GM12878 (cell line): ENCODE results near the gene NDUFV1. TPM values are rescaled to one million over a fixed set of nuclear protein-coding genes. Genes with fewer than 3 reads are reported as not detected.

ENCODE experiments used
- ATAC-seq: fragments of 200-7000 bp; cut with Tn5 transposase; 3 replicates; pipeline ENCODE4 v1.9.1; 2020; ENCODE audit warnings: mild to moderate bottlenecking, moderate library complexity
- BruUV-seq: library from RNA; stranded (reverse); fragments of 400-500 nt; replicated peaks from 2 replicates; lab custom pipeline; 2021; lab: Mats Ljungman, UMichigan
- CTCF ChIA-PET: fragments of 300-600 bp; sonication (Branson Sonifier 250); formaldehyde crosslinking; extraction: SDS; loops from one replicate; lab custom pipeline; 2021; ENCODE audit warnings: inconsistent platforms; lab: Yijun Ruan, JAX
- POLR2A ChIA-PET: fragments of 350-600 bp; formaldehyde crosslinking; extraction: SDS; loops from one replicate; lab custom pipeline; 2021; ENCODE audit warnings: inconsistent platforms; lab: Charles Lee
- RAD21 ChIA-PET: fragments of 300-600 bp; sonication (Branson Sonifier 250); formaldehyde crosslinking; loops from one replicate; lab custom pipeline; 2023; ENCODE audit warnings: antibody characterized with exemption; ENCODE audit not compliant: unreplicated experiment; lab: Charles Lee
- SMC1A ChIA-PET: fragments of 300-600 bp; sonication (Branson Sonifier 250); formaldehyde crosslinking; loops from one replicate; lab custom pipeline; 2023; ENCODE audit not compliant: unreplicated experiment, uncharacterized antibody; lab: Charles Lee
- DNase-seq: peaks from one replicate; pipeline ENCODE4 v3.0.0-alpha.2; 2011; ENCODE audit warnings: low read depth, low spot score
- FAIRE-seq: peaks from 3 replicates; lab custom pipeline; 2011; peaks lifted over from hg19 to GRCh38; lab: Jason Lieb, UNC
- H2AFZ ChIP-seq: 2 replicates; pipeline ENCODE4 v1.6.0; 2011; ENCODE audit warnings: low read depth, low read length, control low read depth; ENCODE audit not compliant: control insufficient read depth
- H3K27ac ChIP-seq: 2 replicates; pipeline ENCODE4 v1.5.1; 2011; ENCODE audit warnings: control low read depth; ENCODE audit not compliant: control insufficient read depth, insufficient read depth
- H3K27me3 ChIP-seq, 2 experiments: replicated peaks in 1 of 2; 2 replicates each; pipeline versions ENCODE4 v1.6.0 to v1.6.1; 2011; ENCODE audit warnings: low read length in 1 of 2; ENCODE audit not compliant: control insufficient read depth in 2 of 2, insufficient read depth in 2 of 2
- H3K36me3 ChIP-seq, 2 experiments: 2 replicates each; pipeline ENCODE4 v1.5.1; 2011; ENCODE audit warnings: low read length in 1 of 2; ENCODE audit not compliant: control insufficient read depth in 2 of 2, insufficient read depth in 2 of 2
- H3K4me1 ChIP-seq: 2 replicates; pipeline ENCODE4 v1.6.1; 2011; ENCODE audit warnings: mild to moderate bottlenecking, low read length, moderate library complexity, mixed read lengths; ENCODE audit not compliant: control insufficient read depth, insufficient read depth
- H3K4me2 ChIP-seq: 2 replicates; pipeline ENCODE4 v1.6.0; 2011; ENCODE audit warnings: control low read depth; ENCODE audit not compliant: control insufficient read depth, insufficient read depth
- H3K4me3 ChIP-seq: fragments of 200-600 bp; sonication (generic); 2 replicates; pipeline ENCODE4 v1.5.1; 2016
- H3K79me2 ChIP-seq: 2 replicates; pipeline ENCODE4 v1.6.0; 2011; ENCODE audit warnings: low read length; ENCODE audit not compliant: control insufficient read depth, insufficient read depth
- H3K9ac ChIP-seq: 2 replicates; pipeline ENCODE4 v1.8.0; 2011; ENCODE audit warnings: low read length, control low read depth, mixed read lengths; ENCODE audit not compliant: control insufficient read depth, insufficient read depth
- H3K9me3 ChIP-seq: replicated peaks from 3 replicates; pipeline ENCODE4 v1.5.1; 2011; ENCODE audit warnings: mild to moderate bottlenecking, low read length; ENCODE audit not compliant: control insufficient read depth, insufficient read depth
- H4K20me1 ChIP-seq: 2 replicates; pipeline ENCODE4 v1.6.0; 2011; ENCODE audit not compliant: control insufficient read depth, insufficient read depth
- CTCF ChIP-seq, 3 experiments: IDR thresholded peaks in 2 of 3; conservative IDR thresholded peaks in 1 of 3; 2 replicates each; pipeline ENCODE4 v1.5.1; 2011; ENCODE audit warnings: low read depth in 3 of 3, low read length in 3 of 3, mild to moderate bottlenecking in 3 of 3, control low read depth in 2 of 3, moderate library complexity in 2 of 3, inconsistent platforms in 1 of 3, mixed read lengths in 1 of 3; ENCODE audit not compliant: control insufficient read depth in 2 of 3, insufficient read depth in 1 of 3; ENCODE audit errors: extremely low read depth in 1 of 3
- NBN ChIP-seq: fragments of 450-650 bp; IDR thresholded peaks from 2 replicates; pipeline ENCODE4 v1.6.1; 2016
- NR2C2 ChIP-seq: IDR thresholded peaks from 2 replicates; pipeline ENCODE4 v1.6.1; 2011; ENCODE audit warnings: borderline replicate concordance, low read depth; ENCODE audit not compliant: control insufficient read depth, insufficient read length
- POLR2A ChIP-seq: IDR thresholded peaks from 2 replicates; pipeline ENCODE4 v1.6.1; 2011; ENCODE audit warnings: low read depth, mild to moderate bottlenecking, low read length
- RAD21 ChIP-seq: IDR thresholded peaks from 2 replicates; pipeline ENCODE4 v1.6.1; 2011; ENCODE audit warnings: mild to moderate bottlenecking, low read depth, low read length, moderate library complexity; ENCODE audit not compliant: insufficient read depth
- SMC3 ChIP-seq: IDR thresholded peaks from 2 replicates; pipeline ENCODE4 v1.6.1; 2011; ENCODE audit warnings: low read length, improper control_type of control experiment, borderline replicate concordance
- WGBS: methylation state at CpG from one replicate; pipeline ENCODE4 v1.1.6; 2016; ENCODE audit warnings: low lambda C conversion rate; ENCODE audit not compliant: insufficient replicate concordance, insufficient coverage; ENCODE audit errors: missing lambda C conversion rate; 5-methylcytosine and 5-hydroxymethylcytosine counted together
- in situ Hi-C: fragments of 300-500 bp; cut with MboI; formaldehyde crosslinking; loops from 9 replicates; pipeline ENCODE4 v1.14.3; 2018; ENCODE audit warnings: mixed read lengths
- intact Hi-C: fragments of 100-400 bp; cut with micrococcal nuclease; formaldehyde crosslinking; loops from one replicate; pipeline ENCODE4 v1.14.2; 2022; ENCODE audit not compliant: unreplicated experiment
- polyA plus RNA-seq, 11 experiments: library from polyadenylated mRNA; depleted of rRNA in 4 of 11; unstranded in 6 of 11; stranded (reverse) in 5 of 11; fragments of >200 nt; fragmentation: Nextera tagmentation in 4 of 11; fragmentation: Illumina TruSeq in 1 of 11; extraction: Ambion mirVana in 4 of 11; extraction: Trizol in 1 of 11; gene quantifications; 1 replicate in 1 of 11; 2 replicates in 10 of 11; pipeline versions ENCODE4 v1.2.1 to v1.2.3, GENCODE V29; 2011 to 2016; ENCODE audit warnings: inconsistent platforms in 2 of 11, missing spikeins in 2 of 11, low read depth in 1 of 11
- total RNA-seq, 4 experiments: library from RNA; depleted of rRNA in 3 of 4; stranded (reverse); fragments of >200 nt in 3 of 4; fragmentation: Illumina TruSeq in 1 of 4; extraction: Trizol in 1 of 4; gene quantifications; 2 replicates each; pipeline versions ENCODE4 v1.2.1 to v1.2.3, GENCODE V29; 2013 to 2021

NDUFV1 gene
- total and polyA plus RNA-seq, 10 of the 15 experiments (the other 5 are each of a cell fraction or from before 2014, with no cell fraction given) = 8.2 to 380 (median 231) TPM

- intact Hi-C loops = loop anchor here (1.0 to 5.0 kb wide), 2 partner anchors 32 to 43 kb away; partner anchors contain the start of gene GSTP1
- CTCF ChIA-PET = interaction anchor here (0.6 to 6.0 kb wide), 17 partner anchors 9 to 224 kb away, joined by 3 to 71 read pairs (median 5); partner anchors contain the start of genes ACY3, GSTP1 and NUDT8
- no peaks in the 10 kb centered on the region for H3K79me2 ChIP-seq
- BruUV-seq = no TSS peak
- H3K27me3 ChIP-seq = no peaks in the 10 kb centered on the region
- TF ChIP-seq NBN (no peak), RAD21 (peak; percentile 27; the same call in 1 of the 2 replicates), SMC3 (peak; percentile 34; the same call in 1 of the 2 replicates), NR2C2 (no peak), POLR2A (peak; percentile 35; the same call in 1 of the 2 replicates), CTCF (IDR thresholded peaks at IDR 0.05 in 2 of 3, conservative IDR thresholded peaks at IDR 0.05 in 1 of 3; ENCODE audit: control insufficient read depth in 2 of 3, extremely low read depth in 1 of 3, insufficient read depth in 1 of 3, low read depth in 3 of 3, low read length in 3 of 3) (peak; percentile 51 to 77 (median 64))
- FAIRE-seq (no peak), ATAC-seq (peak; percentile 56), DNase-seq (no peak)
- RAD21 ChIA-PET = interaction anchor here (0.6 to 2.9 kb wide), 12 partner anchors 11 to 154 kb away, joined by 3 to 26 read pairs (median 5); partner anchors contain the start of genes GSTP1 and NUDT8
- POLR2A ChIA-PET = interaction anchor here (0.7 to 3.5 kb wide), 9 partner anchors 13 to 270 kb away, joined by 3 to 25 read pairs (median 5); partner anchors contain the start of genes GSTP1, NUDT8 and POLD4
- H3K9ac ChIP-seq = peak overlapping the region; percentile 76
- H3K36me3 ChIP-seq = peaks cover 5 to 20% of the 10 kb centered on the region in 2 experiments; a peak in 3 of 4 replicates
- WGBS = 89% methylated on average over 18 of the region's 18 CpGs
- in situ Hi-C loops = no loop called here
- H4K20me1 ChIP-seq = no peaks in the 10 kb centered on the region
- H3K9me3 ChIP-seq = no peaks in the 10 kb centered on the region
- peak overlapping the region; percentile 97 for H3K27ac ChIP-seq
- peak overlapping the region; percentile 69 for H3K4me2 ChIP-seq
- H2AFZ ChIP-seq = peak overlapping the region; percentile 89; the same call in 1 of the 2 replicates
- peak overlapping the region; percentile 46; the same call in 1 of the 2 replicates for H3K4me3 ChIP-seq
- SMC1A ChIA-PET = interaction anchor here (0.6 to 3.4 kb wide), 8 partner anchors 9 to 147 kb away, joined by 3 to 15 read pairs (median 6); partner anchors contain the start of genes GSTP1 and NUDT8
- peaks cover 22% of the 10 kb centered on the region for H3K4me1 ChIP-seq
Observed at GRCh38 chr11:67614730-67615714, 8.3 kb downstream of the NDUFV1 start.
